Activated T-cell treated with anti-CD3 and anti-CD28 coated beads, Interleukin-2, amount 50 U/mL, for 48 hours (primary cell): Measurements from ENCODE around the gene MRTO4.
"Not testable (repeated sequence)": the region's sequence is repeated elsewhere in the genome, so short reads cannot be mapped to it uniquely, and the experiment has no call there.

Source experiments
- DNase-seq, 2 experiments: peaks; one replicate each; pipeline ENCODE4 v3.0.0-alpha.2; 2020

The MRTO4 gene

DNA sequence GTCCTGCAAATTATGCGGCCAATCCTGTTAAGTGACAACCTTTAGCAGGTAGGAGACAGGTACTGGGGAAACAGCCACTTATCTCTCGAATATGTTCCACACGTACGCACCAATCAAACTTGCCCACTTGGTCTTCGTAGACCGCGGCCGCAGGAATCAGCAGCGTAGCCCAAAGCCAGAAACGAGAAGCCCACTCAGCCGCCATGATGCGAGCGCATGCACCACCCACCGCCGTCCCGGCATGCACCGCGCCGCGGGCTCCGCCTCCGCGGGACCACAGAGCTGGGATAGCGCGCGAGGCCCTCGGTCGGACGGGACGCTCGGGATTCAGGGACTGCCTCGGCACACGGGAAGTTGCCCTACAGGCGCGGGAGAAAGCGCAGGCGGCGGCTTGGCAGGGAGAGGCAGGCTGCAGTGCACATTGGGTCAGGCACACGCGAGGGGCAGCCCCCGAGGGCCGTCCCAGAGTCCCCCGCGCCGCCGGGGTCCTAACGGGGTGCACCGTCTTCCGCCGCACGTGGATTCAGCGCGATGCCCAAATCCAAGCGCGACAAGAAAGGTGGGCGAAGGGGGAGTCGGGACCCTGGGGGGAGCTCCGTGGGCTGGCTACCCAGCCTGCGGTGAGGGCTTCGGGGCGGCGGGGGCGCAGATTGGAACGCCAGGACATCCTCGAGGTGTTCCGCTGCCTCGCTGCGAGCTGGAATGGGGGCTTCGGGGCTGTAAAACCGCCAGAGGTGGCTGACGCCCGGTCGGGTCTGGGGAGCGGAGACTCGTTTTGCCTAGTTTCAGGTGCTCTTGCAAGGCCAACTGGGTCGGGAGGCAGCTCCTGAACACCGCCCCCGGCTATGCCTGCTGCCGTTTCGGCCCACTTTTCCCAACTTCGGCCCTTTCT is at the start of gene MRTO4, which contains the start of gene EMC1:
Gene MRTO4 (plus strand): TSS at position 501 of the 892 bp plus-strand sequence. CDS start 31 bp downstream, at position 532.
Gene EMC1 (minus strand): TSS at position 220 of the 892 bp plus-strand sequence. CDS start 15 bp downstream, at position 205.
- peak; percentile 96 to 97 for DNase-seq

DNA sequence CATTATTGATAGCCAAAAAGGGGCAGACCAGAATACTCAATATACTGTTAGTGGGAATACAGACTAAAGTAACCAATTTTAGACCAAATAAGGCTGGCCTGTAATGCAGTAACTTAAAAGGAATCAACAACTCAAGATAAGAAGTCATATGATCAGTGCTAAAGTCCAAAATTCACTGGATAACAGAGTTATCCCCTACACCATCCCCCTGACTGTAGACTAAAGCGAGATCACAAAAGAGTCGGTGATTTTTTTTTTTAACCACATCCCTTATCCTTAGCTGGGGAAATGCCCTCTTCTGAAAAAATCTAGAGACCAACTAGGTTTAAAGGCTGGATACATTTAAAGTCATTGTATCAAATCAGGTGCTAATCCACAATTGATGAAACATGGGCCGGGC is 49.2 kb upstream of the MRTO4 start:
- DNase-seq: no peak

- DNase-seq: no peak
Measured at GRCh38 chr1:19203440-19203839, 48.2 kb upstream of the MRTO4 start.

GRCh38 chr1:19204446-19205266 is 46.9 kb upstream of the MRTO4 start:
- no peak for DNase-seq

DNA sequence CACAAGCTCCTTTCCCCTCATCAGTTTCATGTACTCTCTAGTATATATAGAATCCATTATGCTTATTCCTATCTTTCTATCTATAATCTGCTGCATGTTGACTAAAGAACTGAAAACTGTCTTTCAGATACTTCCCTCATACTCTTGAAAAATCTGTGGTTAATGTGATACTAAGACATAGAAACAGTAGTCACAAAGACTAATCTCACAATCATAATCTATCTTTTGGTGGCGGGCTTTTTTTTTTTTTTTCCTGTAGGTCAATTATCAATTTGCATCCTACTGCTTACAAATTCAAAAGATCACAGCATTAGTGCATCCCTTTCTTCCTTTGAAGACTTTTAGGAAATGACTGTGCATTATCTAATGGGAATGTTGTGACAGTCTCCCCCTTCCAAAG is 46.2 kb upstream of the MRTO4 start:
- DNase-seq: no peak

DNA sequence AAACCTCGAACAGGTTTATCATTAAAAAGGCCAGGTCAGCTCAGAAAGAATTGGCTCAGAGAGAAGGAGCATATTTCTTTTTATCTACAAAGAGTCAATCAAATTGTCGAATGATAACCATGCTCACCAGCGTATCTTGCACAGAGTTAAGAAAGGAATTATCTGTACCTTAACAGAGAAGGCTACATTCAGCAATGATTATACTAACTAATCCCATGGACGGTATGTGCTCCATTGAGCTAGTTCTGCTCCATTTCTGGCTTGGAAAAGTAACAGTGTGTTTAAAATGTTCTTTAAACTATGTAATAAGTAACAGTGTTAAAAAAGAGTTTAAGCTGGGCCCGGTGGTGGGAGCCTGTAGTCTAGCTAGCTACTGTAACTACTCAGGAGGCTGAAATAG is 45.8 kb upstream of the MRTO4 start:
- no peak for DNase-seq

DNA sequence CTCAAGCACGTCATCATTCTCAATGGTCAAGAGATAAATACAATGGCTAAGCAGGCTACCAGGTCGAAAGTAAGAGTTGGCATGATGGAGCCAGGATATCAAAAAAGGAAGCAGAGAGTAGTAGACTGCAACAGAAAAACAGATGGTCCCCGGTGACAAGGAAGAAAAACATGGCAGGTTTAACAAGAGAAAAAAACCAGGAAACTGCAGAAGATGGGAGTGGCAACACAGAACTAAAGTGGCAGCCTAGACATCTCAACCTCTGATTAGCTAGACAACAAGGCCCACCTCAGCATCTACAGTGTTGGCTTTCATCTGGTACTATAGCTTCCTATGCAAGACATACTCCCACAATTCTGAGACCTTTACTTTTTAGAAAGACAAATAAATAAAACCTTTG is 44.7 kb upstream of the MRTO4 start:
- DNase-seq: no peak

- no peak for DNase-seq
Measured at GRCh38 chr1:19208710-19209438, 42.7 kb upstream of the MRTO4 start.

DNA sequence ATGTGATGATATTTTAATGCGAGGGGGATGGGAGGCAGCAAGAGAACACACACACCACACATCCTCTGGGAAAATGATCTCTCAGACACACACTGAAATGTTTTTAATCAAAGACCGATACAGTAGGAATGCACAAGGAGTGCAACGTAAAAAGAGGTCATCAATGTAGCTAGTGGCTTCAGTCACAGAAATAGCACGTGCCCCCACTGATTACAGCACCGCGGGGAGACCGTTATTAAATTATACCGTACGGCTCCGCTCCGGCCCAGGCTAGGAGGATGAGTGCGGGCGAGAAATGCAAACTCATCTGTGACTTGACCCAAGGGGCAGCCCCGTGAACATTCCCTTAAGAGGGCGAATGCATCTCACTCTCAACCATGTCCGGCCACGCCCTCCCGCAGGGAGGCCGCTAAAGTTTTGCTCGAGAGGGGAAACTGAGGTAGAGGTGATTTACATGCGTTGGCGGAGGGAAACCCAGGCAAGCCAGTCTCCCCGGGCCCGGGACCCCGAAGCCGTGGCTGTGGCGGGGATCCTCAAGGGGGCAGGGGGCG is 42.1 kb upstream of the MRTO4 start:
- DNase-seq: peak; percentile 83 to 85

DNA sequence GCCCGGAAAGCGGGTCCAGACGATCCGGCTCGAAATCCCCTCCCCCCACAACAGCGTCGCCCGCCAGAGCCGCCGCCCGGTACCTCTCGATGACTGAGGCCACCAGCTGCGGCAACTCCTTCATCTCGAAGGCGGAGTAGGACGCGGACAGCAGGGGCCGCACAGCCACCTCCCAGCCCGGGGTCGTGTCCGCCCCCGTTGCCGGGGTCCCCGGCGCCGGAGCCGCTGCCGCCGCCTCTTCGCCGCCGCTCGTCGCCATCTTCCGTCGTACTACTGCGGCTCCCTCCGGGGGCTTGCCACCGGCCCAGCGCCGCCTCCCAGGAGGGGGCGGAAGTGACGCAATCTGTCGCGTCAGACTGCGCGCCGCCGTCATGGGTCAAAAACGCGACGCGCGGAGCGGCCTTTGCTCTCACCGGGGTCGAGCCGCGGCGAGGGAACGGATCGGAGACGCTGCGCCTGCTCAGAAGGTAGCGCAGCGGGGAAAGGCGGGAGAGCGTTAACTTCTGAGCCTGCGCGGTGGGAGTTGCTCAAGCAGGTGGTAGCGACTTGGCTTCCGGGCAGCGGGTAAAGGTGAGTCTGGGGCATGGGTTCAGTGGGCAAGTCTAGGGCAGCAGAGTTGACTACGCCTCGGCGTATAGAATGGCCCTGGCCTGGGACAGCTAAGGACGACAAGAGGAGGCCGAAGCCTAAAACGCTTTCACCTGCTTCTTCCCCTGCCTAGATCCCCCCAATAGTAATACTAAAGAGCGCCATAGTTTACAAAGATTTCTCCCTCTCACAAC is 41.4 kb upstream of the MRTO4 start, which contains the start of gene UBR4:
Gene UBR4 (minus strand): TSS at position 277 of the 782 bp plus-strand sequence. CDS start 18 bp downstream, at position 259.
- peak; percentile 98 to 99 for DNase-seq

GRCh38 chr1:19210772-19211549 is 40.6 kb upstream of the MRTO4 start:
- no peak for DNase-seq

DNA sequence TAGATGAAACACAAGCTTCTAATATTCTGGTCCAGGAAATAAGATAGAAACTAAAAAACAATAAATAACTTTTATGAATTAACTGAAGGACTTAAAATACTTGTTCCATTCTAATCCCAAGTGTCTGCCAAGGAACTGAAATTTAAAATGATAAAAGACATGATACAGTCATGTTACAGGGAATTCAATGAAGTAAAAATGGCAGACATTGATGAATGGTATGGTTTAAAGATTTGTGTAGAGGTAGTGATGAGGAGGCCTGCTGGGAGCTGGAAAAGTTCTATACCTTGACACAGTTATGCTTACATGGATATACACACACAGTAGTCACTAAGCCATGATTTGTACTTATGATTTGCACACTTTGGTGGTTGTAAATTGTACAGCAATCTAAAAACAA is 39.4 kb upstream of the MRTO4 start:
- DNase-seq: no peak

DNA sequence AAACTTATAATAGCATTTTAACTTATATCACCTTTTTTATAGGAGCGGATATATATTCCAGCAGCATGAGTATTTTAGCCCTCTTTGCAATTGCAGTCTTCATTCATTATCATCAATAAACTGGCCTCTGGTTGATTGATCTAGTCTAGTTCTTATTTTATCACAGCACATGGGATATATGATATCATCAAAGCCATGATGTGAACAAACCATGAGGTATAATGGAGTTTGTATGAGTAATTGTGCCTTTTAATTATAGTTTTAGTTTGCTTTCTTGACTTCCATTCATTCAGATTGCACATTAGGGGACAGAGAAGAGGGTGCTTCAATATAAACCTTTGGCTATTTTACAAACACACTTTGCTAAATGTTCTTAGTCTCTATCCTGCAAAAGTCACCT is 38.0 kb upstream of the MRTO4 start:
- DNase-seq: no peak

GRCh38 chr1:19216585-19216984 is 35.0 kb upstream of the MRTO4 start:
- not testable (repeated sequence) for DNase-seq

GRCh38 chr1:19219451-19219850 is 32.2 kb upstream of the MRTO4 start:
- DNase-seq: no peak

DNA sequence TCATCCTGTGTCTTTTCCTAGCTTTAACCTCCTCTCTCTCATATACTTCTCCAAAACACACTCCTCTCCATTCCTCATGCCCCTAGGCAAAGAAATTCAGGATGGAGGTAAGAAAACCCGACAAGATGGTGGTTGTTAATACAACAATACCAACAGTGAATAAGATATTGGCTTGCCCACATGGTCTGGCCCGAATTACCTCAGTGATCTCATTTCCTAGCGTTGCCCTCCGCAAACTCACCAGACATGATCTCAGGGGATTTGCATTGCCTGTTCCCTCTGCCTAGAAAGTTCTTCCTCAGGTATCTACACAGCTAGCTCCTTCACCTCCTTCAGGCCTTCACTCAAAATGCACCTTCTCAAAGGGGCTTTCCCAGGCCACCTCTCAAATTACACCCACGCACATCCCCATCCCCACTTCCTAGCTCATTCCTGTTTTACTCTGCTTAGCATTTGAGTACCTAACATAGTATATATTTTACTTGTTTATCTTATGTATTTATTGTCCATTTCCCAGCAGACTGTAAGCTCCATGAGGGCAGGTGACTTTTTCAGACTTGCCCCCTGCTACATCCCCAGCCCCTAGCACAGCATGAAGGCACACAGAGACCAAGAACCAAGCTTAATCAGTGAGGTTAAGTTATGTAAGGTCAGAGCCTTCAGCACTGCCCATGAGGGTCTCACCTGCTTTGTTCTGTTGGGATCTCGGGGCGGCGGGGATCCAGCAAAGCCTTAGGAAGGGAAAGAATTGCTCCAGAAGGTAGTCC is 31.3 kb upstream of the MRTO4 start:
- DNase-seq: no peak

DNA sequence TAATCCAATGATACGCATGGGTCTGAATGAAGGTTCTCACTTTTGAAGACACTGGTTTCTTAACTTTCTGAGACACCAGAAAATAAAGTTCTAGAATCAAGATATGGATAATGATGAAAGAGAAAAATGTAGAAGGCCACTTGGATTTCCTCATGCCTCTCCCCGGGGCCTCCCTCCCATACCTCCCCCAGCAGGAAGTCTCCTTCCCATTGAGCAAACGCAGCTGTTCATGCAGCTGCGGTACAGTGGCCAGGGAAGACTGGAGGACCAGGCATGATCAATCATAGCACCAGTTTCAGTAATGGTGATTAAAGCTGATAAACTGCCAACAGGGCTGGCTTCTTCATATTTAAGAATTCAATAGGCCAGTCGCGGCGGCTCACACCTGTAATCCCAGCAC is 30.6 kb upstream of the MRTO4 start:
- DNase-seq: no peak

- no peak for DNase-seq
Measured at GRCh38 chr1:19222573-19222972, 29.0 kb upstream of the MRTO4 start.

DNA sequence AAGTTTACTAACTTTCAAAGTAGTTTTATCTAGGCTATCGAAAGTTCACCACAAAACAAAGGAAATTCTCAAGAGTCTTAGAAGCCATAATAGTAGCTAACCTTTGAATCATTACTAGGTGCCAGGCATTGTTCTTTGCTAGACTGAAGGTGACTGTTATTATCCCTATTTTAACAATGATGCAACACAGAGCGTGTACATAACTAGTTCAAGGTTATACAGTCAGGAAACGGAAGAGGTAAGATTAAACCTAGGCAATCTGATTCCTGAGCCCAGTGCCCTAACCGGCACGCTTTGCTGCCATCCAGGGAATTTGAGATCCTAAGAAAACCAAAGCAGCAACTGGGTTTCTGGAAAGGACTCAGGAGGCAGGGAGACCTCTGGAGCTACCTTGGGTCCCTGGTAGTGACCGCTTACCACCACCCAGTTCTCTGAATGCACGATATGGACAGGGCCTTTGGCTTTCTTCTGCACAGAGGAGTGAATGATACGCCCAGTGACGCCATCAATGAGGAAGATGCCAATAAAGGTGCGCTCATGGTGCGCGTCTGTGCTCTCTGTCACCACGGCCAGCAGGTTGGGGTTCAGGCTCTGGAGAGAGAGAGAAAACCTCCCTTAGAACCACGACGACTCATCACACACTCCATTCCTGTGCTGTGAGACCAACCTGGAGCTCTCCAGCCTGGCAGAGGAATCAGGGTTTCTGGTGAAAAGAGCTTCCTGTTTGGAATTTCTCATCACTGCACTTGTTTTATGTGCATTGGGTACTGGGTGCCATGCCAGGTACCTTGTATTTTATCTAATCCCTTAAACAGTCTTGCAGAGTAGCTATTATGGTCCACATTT is 28.4 kb upstream of the MRTO4 start:
- no peak for DNase-seq
